Upper lobe of left lung (tissue), 6 donors: ENCODE measurements around the gene SELP. TPM values are rescaled to one million over a fixed set of nuclear protein-coding genes. Genes with fewer than 3 reads are reported as not detected.

Experiments used
- ATAC-seq, 2 donors: fragments of 200-7000 bp; cut with Tn5 transposase; one replicate each; pipeline ENCODE4 v1.9.1; 2022; ENCODE audit warnings: mild to moderate bottlenecking in 2 of 2, moderate library complexity in 2 of 2; ENCODE audit not compliant: low FRiP score in 2 of 2
- DNase-seq, 2 donors: peaks; one replicate each; pipeline ENCODE4 v3.0.0-alpha.2; 2019 to 2020
- H3K27ac ChIP-seq, 4 donors: fragments of 200-600 bp; sonication (generic); one replicate each; pipeline ENCODE4 v1.5.1; 2016 to 2019
- H3K27me3 ChIP-seq, 4 donors: fragments of 200-600 bp; sonication (generic); one replicate each; pipeline ENCODE4 v1.5.1; 2017 to 2019
- H3K36me3 ChIP-seq, 4 donors: fragments of 200-600 bp; sonication (generic); one replicate each; pipeline ENCODE4 v1.5.1; 2016 to 2019
- H3K4me1 ChIP-seq, 4 donors: fragments of 200-600 bp; sonication (generic); one replicate each; pipeline ENCODE4 v1.5.1; 2018 to 2019
- H3K4me3 ChIP-seq, 4 donors: fragments of 200-600 bp; sonication (generic); one replicate each; pipeline ENCODE4 v1.5.1; 2017 to 2019; ENCODE audit warnings: mild to moderate bottlenecking in 2 of 4, moderate library complexity in 1 of 4
- H3K9me3 ChIP-seq, 4 donors: fragments of 200-600 bp; sonication (generic); one replicate each; pipeline ENCODE4 v1.5.1; 2018 to 2019
- CTCF ChIP-seq, 6 experiments: fragments of 450-650 bp in 4 of 6; fragments of 200-600 bp in 2 of 6; sonication (generic) in 2 of 6; IDR thresholded peaks; one replicate each; pipeline ENCODE4 v1.5.1; 2016 to 2019; ENCODE audit warnings: antibody characterized with exemption in 6 of 6
- EP300 ChIP-seq, 4 donors: sonication (generic); formaldehyde crosslinking; IDR thresholded peaks; one replicate each; pipeline ENCODE4 v1.5.1; 2017; ENCODE audit warnings: antibody characterized with exemption in 4 of 4, control low read depth in 2 of 4
- POLR2A ChIP-seq, 4 donors: fragments of 450-650 bp; IDR thresholded peaks; one replicate each; pipeline ENCODE4 v1.5.1; 2016 to 2017; ENCODE audit warnings: antibody characterized with exemption in 4 of 4, mild to moderate bottlenecking in 2 of 4
- POLR2AphosphoS5 ChIP-seq, 2 donors: sonication (generic); formaldehyde crosslinking; IDR thresholded peaks; one replicate each; pipeline ENCODE4 v1.5.1; 2017; ENCODE audit warnings: antibody characterized with exemption in 2 of 2
- WGBS, 2 donors: methylation state at CpG; one replicate each; pipeline ENCODE4 v1.1.5; 2017 to 2018; 5-methylcytosine and 5-hydroxymethylcytosine counted together
- total RNA-seq, 6 donors: library from RNA; depleted of rRNA in 4 of 6; stranded (reverse); fragments of >200 nt in 4 of 6; gene quantifications; one replicate each; pipeline versions ENCODE4 v1.1.0 to v1.2.1, GENCODE V29; 2016 to 2021
- donor health status: DM: no; HTN: no; CAD: no; lungs with moderate emphysema.
- donor health status: DM: no; HTN: yes; CAD: no; lungs with severe emphysema.

SELP gene
- total RNA-seq, 6 donors from 2014 or later: 1.0 to 40.4 (median 7.6) TPM

GRCh38 chr1:169565335-169566271 is 64.3 kb downstream of the SELP start:
- no peak for ATAC-seq
- H3K4me3 ChIP-seq: no peak overlapping the region
- DNase-seq: no peak
- 80 to 81% methylated on average over 3 of the region's 3 CpGs for WGBS, 2 donors
- no peaks in the 10 kb centered on the region for H3K27me3 ChIP-seq
- no peaks in the 10 kb centered on the region for H3K36me3 ChIP-seq
- TF ChIP-seq CTCF (IDR thresholded peaks at IDR 0.05) (no peak), EP300 (IDR thresholded peaks at IDR 0.05) (no peak), POLR2A (IDR thresholded peaks at IDR 0.05) (no peak), POLR2AphosphoS5 (IDR thresholded peaks at IDR 0.05) (no peak)
- H3K27ac ChIP-seq: no peak overlapping the region
- peaks cover 0 to 3% (median 0%) of the 10 kb centered on the region in 4 donors for H3K9me3 ChIP-seq
- H3K4me1 ChIP-seq: peaks cover 0 to 8% (median 0%) of the 10 kb centered on the region in 4 donors

- DNase-seq (no peak), ATAC-seq (no peak)
- peaks cover 0 to 8% (median 0%) of the 10 kb centered on the region in 4 donors for H3K4me1 ChIP-seq
- TF ChIP-seq EP300 (IDR thresholded peaks at IDR 0.05) (no peak), CTCF (IDR thresholded peaks at IDR 0.05) (no peak)
- H3K27ac ChIP-seq: no peak overlapping the region
- H3K4me3 ChIP-seq: no peak overlapping the region
- no peaks in the 10 kb centered on the region for H3K36me3 ChIP-seq
- H3K27me3 ChIP-seq: no peaks in the 10 kb centered on the region
- peaks cover 0 to 3% (median 0%) of the 10 kb centered on the region in 4 donors for H3K9me3 ChIP-seq
Measured at GRCh38 chr1:169563650-169564049, 66.3 kb downstream of the SELP start.

- no peak overlapping the region for H3K27ac ChIP-seq
- no peak overlapping the region for H3K4me3 ChIP-seq
- ATAC-seq: no peak
- no peak for DNase-seq
- WGBS, 2 donors: 95 to 96% methylated on average over 1 of the region's 1 CpG
- H3K9me3 ChIP-seq: peaks cover 0 to 3% (median 0%) of the 10 kb centered on the region in 4 donors
- H3K27me3 ChIP-seq: no peaks in the 10 kb centered on the region
- TF ChIP-seq EP300 (IDR thresholded peaks at IDR 0.05): no peak
- no peaks in the 10 kb centered on the region for H3K36me3 ChIP-seq
- peaks cover 0 to 8% (median 0%) of the 10 kb centered on the region in 4 donors for H3K4me1 ChIP-seq
Measured at GRCh38 chr1:169563019-169563615, 66.8 kb downstream of the SELP start.

- no peak for DNase-seq
- Histone ChIP-seq H3K4me1 (peaks cover 0 to 8% (median 0%) of the 10 kb centered on the region in 4 donors), H3K4me3 (no peak overlapping the region), H3K27ac (no peak overlapping the region), H3K36me3 (no peaks in the 10 kb centered on the region), H3K27me3 (no peaks in the 10 kb centered on the region), H3K9me3 (peaks cover 0 to 3% (median 0%) of the 10 kb centered on the region in 4 donors)
- no peak for TF ChIP-seq POLR2AphosphoS5 (IDR thresholded peaks at IDR 0.05)
- TF ChIP-seq POLR2A (IDR thresholded peaks at IDR 0.05): no peak
- no peak for ATAC-seq
- 73 to 90% methylated on average over 1 of the region's 1 CpG for WGBS, 2 donors
Measured at GRCh38 chr1:169561692-169562091, 68.2 kb downstream of the SELP start.

- Histone ChIP-seq H3K27ac (no peak overlapping the region), H3K4me1 (no peaks in the 10 kb centered on the region), H3K27me3 (no peaks in the 10 kb centered on the region), H3K36me3 (no peaks in the 10 kb centered on the region), H3K9me3 (no peaks in the 10 kb centered on the region), H3K4me3 (no peak overlapping the region)
- TF ChIP-seq EP300 (IDR thresholded peaks at IDR 0.05) (no peak), CTCF (IDR thresholded peaks at IDR 0.05) (no peak), POLR2AphosphoS5 (IDR thresholded peaks at IDR 0.05) (no peak), POLR2A (IDR thresholded peaks at IDR 0.05) (no peak)
- 78 to 85% methylated on average over 5 of the region's 5 CpGs for WGBS, 2 donors
- ATAC-seq (no peak), DNase-seq (no peak)
Measured at GRCh38 chr1:169557131-169557530, 72.8 kb downstream of the SELP start.
